Activated CD8-positive, alpha-beta memory T cell treated with anti-CD3 and anti-CD28 coated beads, Interleukin-2, amount 10 ng/mL, durations not matched to agents 7 days and 5 days (primary cell): ENCODE results near the gene ASH1L. TPM values are rescaled to one million over a fixed set of nuclear protein-coding genes. Genes with fewer than 3 reads are reported as not detected.

Experiments
- ATAC-seq: fragments of 150-1000 bp; cut with Tn5 transposase; one replicate; pipeline ENCODE4 v1.10.0; 2021; ENCODE audit warnings: moderate library complexity
- CTCF ChIA-PET: fragments of 350-600 bp; sonication (Branson Sonifier 250); formaldehyde crosslinking; loops from one replicate; lab custom pipeline; 2021; ENCODE audit warnings: antibody characterized with exemption; lab: Charles Lee
- DNase-seq: peaks from one replicate; pipeline ENCODE4 v3.0.0-alpha.2; 2020
- H3K27ac Mint-ChIP-seq: one replicate; pipeline ENCODE4 v1.8.0; 2021; ENCODE audit warnings: mild to moderate bottlenecking, mixed read lengths
- H3K27me3 Mint-ChIP-seq: one replicate; pipeline ENCODE4 v1.8.0; 2021; ENCODE audit warnings: mixed read lengths
- H3K36me3 Mint-ChIP-seq: one replicate; pipeline ENCODE4 v1.8.0; 2021; ENCODE audit warnings: mild to moderate bottlenecking, mixed read lengths
- H3K4me1 Mint-ChIP-seq: one replicate; pipeline ENCODE4 v1.8.0; 2021; ENCODE audit warnings: mixed read lengths
- H3K4me3 Mint-ChIP-seq: one replicate; pipeline ENCODE4 v1.8.0; 2021; ENCODE audit warnings: mild to moderate bottlenecking, moderate library complexity, mixed read lengths
- H3K9me3 Mint-ChIP-seq: one replicate; pipeline ENCODE4 v1.8.0; 2022; ENCODE audit warnings: low read depth, mixed read lengths
- total RNA-seq, 2 experiments: library from RNA; stranded (reverse); gene quantifications; one replicate each; pipeline ENCODE4 v1.2.3, GENCODE V29; 2021

The ASH1L gene
- total RNA-seq, 2 experiments from 2014 or later: 34.0 to 52.9 TPM

- no peak for ATAC-seq
- no peak overlapping the region for H3K27ac Mint-ChIP-seq
- H3K27me3 Mint-ChIP-seq: no peaks in the 10 kb centered on the region
- no peaks in the 10 kb centered on the region for H3K9me3 Mint-ChIP-seq
- no peak for DNase-seq
- peaks cover 46% of the 10 kb centered on the region for H3K4me1 Mint-ChIP-seq
- no peak overlapping the region for H3K4me3 Mint-ChIP-seq
- CTCF ChIA-PET: interaction anchor here (2.9 to 9.0 kb wide), 2 partner anchors 10 to 66 kb away, joined by 15 to 56 read pairs; partner anchors contain the start of gene FDPS
- peaks cover 36% of the 10 kb centered on the region for H3K36me3 Mint-ChIP-seq
These were observed 245.7 kb downstream of the ASH1L start for GRCh38 chr1:155316922-155317321.

- no peak for ATAC-seq
- no peak overlapping the region for H3K4me3 Mint-ChIP-seq
- no peaks in the 10 kb centered on the region for H3K27me3 Mint-ChIP-seq
- H3K36me3 Mint-ChIP-seq: peaks cover 42% of the 10 kb centered on the region
- no peak overlapping the region for H3K27ac Mint-ChIP-seq
- H3K9me3 Mint-ChIP-seq: no peaks in the 10 kb centered on the region
- no peak for DNase-seq
- H3K4me1 Mint-ChIP-seq: peaks cover 40% of the 10 kb centered on the region
- CTCF ChIA-PET: interaction anchor here (1.3 to 5.9 kb wide), 2 partner anchors 9 to 62 kb away, joined by 4 to 36 read pairs; partner anchors contain the start of gene RUSC1
These were observed 249.3 kb downstream of the ASH1L start for GRCh38 chr1:155313261-155313660.

GRCh38 chr1:155309423-155310021 lies 253.1 kb downstream of the ASH1L start:
- Mint-ChIP-seq H3K27ac (peak overlapping the region; percentile 96), H3K9me3 (no peaks in the 10 kb centered on the region), H3K27me3 (no peaks in the 10 kb centered on the region), H3K4me3 (peak overlapping the region; percentile 97), H3K4me1 (peaks cover 42% of the 10 kb centered on the region), H3K36me3 (peaks cover 37% of the 10 kb centered on the region)
- DNase-seq: no peak
- no peak for ATAC-seq
- CTCF ChIA-PET: interaction anchor here (3.9 to 5.9 kb wide), 2 partner anchors 13 to 58 kb away, joined by 22 to 36 read pairs; partner anchors contain the start of gene RUSC1

- H3K27me3 Mint-ChIP-seq: no peaks in the 10 kb centered on the region
- H3K27ac Mint-ChIP-seq: peak within 1 kb of the TSS; percentile 96
- ATAC-seq (peak; percentile 99), DNase-seq (peak; percentile 99)
- H3K36me3 Mint-ChIP-seq: peaks cover 37% of the 10 kb centered on the region
- CTCF ChIA-PET: interaction anchor here (1.0 to 5.9 kb wide), 13 partner anchors 11 to 227 kb away, joined by 3 to 67 read pairs (median 7); partner anchors contain the start of genes CLK2, ENTREP3, RUSC1 and SCAMP3
- H3K4me1 Mint-ChIP-seq: peaks cover 42% of the 10 kb centered on the region
- no peaks in the 10 kb centered on the region for H3K9me3 Mint-ChIP-seq
- peak within 1 kb of the TSS; percentile 97 for H3K4me3 Mint-ChIP-seq
These were observed 253.8 kb downstream of the ASH1L start, which contains the start of gene FDPS for GRCh38 chr1:155308493-155309422. Gene FDPS, plus strand, starts transcription at chr1:155308866. Its CDS starts 924 bp downstream, at chr1:155309790.

- Mint-ChIP-seq H3K27me3 (no peaks in the 10 kb centered on the region), H3K36me3 (peaks cover 26% of the 10 kb centered on the region), H3K4me3 (no peak overlapping the region), H3K9me3 (no peaks in the 10 kb centered on the region), H3K4me1 (peaks cover 34% of the 10 kb centered on the region), H3K27ac (peak overlapping the region; percentile 96)
- DNase-seq: peak; percentile 52
- CTCF ChIA-PET: interaction anchor here (0.6 to 4.4 kb wide), 11 partner anchors 13 to 100 kb away, joined by 3 to 67 read pairs (median 4); partner anchors contain the start of genes CLK2, ENTREP3, RUSC1 and SCAMP3
- no peak for ATAC-seq
These were observed 255.3 kb downstream of the ASH1L start for GRCh38 chr1:155307247-155307740.

GRCh38 chr1:155305881-155306391 lies 256.7 kb downstream of the ASH1L start:
- no peaks in the 10 kb centered on the region for H3K27me3 Mint-ChIP-seq
- peaks cover 23% of the 10 kb centered on the region for H3K4me1 Mint-ChIP-seq
- CTCF ChIA-PET: interaction anchor here (3.7 to 4.4 kb wide), 3 partner anchors 14 to 55 kb away, joined by 20 to 67 read pairs (median 56); partner anchors contain the start of gene RUSC1
- no peaks in the 10 kb centered on the region for H3K9me3 Mint-ChIP-seq
- peaks cover 15% of the 10 kb centered on the region for H3K36me3 Mint-ChIP-seq
- ATAC-seq (no peak), DNase-seq (no peak)
- H3K4me3 Mint-ChIP-seq: no peak overlapping the region
- no peak overlapping the region for H3K27ac Mint-ChIP-seq

GRCh38 chr1:155304558-155305063 lies 258.0 kb downstream of the ASH1L start:
- no peak overlapping the region for H3K27ac Mint-ChIP-seq

GRCh38 chr1:155301342-155301841 lies 261.2 kb downstream of the ASH1L start, which contains the start of gene PKLR:
Gene PKLR, minus strand, starts transcription at chr1:155301438. Its CDS starts 43 bp downstream, at chr1:155301395.
- no peak within 1 kb of the TSS for H3K27ac Mint-ChIP-seq
- CTCF ChIA-PET: no interaction called here
- H3K9me3 Mint-ChIP-seq: no peaks in the 10 kb centered on the region
- no peak within 1 kb of the TSS for H3K4me3 Mint-ChIP-seq
- H3K27me3 Mint-ChIP-seq: peaks cover 13% of the 10 kb centered on the region
- ATAC-seq (no peak), DNase-seq (no peak)
- no peaks in the 10 kb centered on the region for H3K36me3 Mint-ChIP-seq
- H3K4me1 Mint-ChIP-seq: no peaks in the 10 kb centered on the region

More at GRCh38 chr1:155304558-155305063, 258.0 kb downstream of the ASH1L start:
- peaks cover 12% of the 10 kb centered on the region for H3K4me1 Mint-ChIP-seq
- DNase-seq: no peak
- peaks cover 4% of the 10 kb centered on the region for H3K36me3 Mint-ChIP-seq
- CTCF ChIA-PET: interaction anchor here (4.2 to 4.4 kb wide), 2 partner anchors 16 to 54 kb away, joined by 56 to 67 read pairs; partner anchors contain the start of gene RUSC1
- no peak overlapping the region for H3K4me3 Mint-ChIP-seq
- H3K9me3 Mint-ChIP-seq: no peaks in the 10 kb centered on the region
- no peak for ATAC-seq
- no peaks in the 10 kb centered on the region for H3K27me3 Mint-ChIP-seq

- Mint-ChIP-seq H3K27me3 (peaks cover 19% of the 10 kb centered on the region), H3K4me1 (peaks cover under 1% of the 10 kb centered on the region), H3K9me3 (no peaks in the 10 kb centered on the region), H3K27ac (no peak overlapping the region), H3K4me3 (no peak overlapping the region), H3K36me3 (no peaks in the 10 kb centered on the region)
- CTCF ChIA-PET: no interaction called here
- DNase-seq: no peak
- no peak for ATAC-seq
These were observed 261.9 kb downstream of the ASH1L start for GRCh38 chr1:155300553-155301329.

GRCh38 chr1:155300024-155300423 lies 262.6 kb downstream of the ASH1L start:
- no peak overlapping the region for H3K4me3 Mint-ChIP-seq
- CTCF ChIA-PET: no interaction called here
- no peaks in the 10 kb centered on the region for H3K36me3 Mint-ChIP-seq
- ATAC-seq (no peak), DNase-seq (no peak)
- H3K27me3 Mint-ChIP-seq: peaks cover 23% of the 10 kb centered on the region
- no peaks in the 10 kb centered on the region for H3K9me3 Mint-ChIP-seq
- H3K27ac Mint-ChIP-seq: no peak overlapping the region
- peaks cover 3% of the 10 kb centered on the region for H3K4me1 Mint-ChIP-seq

- H3K4me3 Mint-ChIP-seq: no peak overlapping the region
- DNase-seq (no peak), ATAC-seq (no peak)
- CTCF ChIA-PET: interaction anchor here (1.4 to 1.7 kb wide), 2 partner anchors 26 to 46 kb away, joined by 3 to 7 read pairs; no protein-coding TSS in a partner anchor
- no peaks in the 10 kb centered on the region for H3K9me3 Mint-ChIP-seq
- H3K4me1 Mint-ChIP-seq: peaks cover 7% of the 10 kb centered on the region
- peaks cover 43% of the 10 kb centered on the region for H3K27me3 Mint-ChIP-seq
- no peak overlapping the region for H3K27ac Mint-ChIP-seq
- H3K36me3 Mint-ChIP-seq: no peaks in the 10 kb centered on the region
These were observed 265.2 kb downstream of the ASH1L start for GRCh38 chr1:155297384-155297783.

- ATAC-seq: no peak
- no peak overlapping the region for H3K4me3 Mint-ChIP-seq
- no peak for DNase-seq
- CTCF ChIA-PET: interaction anchor here (1.7 kb wide), 1 partner anchor 46 kb away, joined by 7 read pairs; no protein-coding TSS in a partner anchor
- H3K9me3 Mint-ChIP-seq: no peaks in the 10 kb centered on the region
- H3K27me3 Mint-ChIP-seq: peaks cover 43% of the 10 kb centered on the region
- H3K27ac Mint-ChIP-seq: no peak overlapping the region
- H3K4me1 Mint-ChIP-seq: peaks cover 7% of the 10 kb centered on the region
- no peaks in the 10 kb centered on the region for H3K36me3 Mint-ChIP-seq
These were observed 265.9 kb downstream of the ASH1L start for GRCh38 chr1:155296661-155297060.
